ENCODE measurements around the gene MDFIC. TPM values are rescaled to one million over a fixed set of nuclear protein-coding genes. Genes with fewer than 3 reads are reported as not detected.

MDFIC gene
- total RNA-seq, 1 experiment from 2014 or later, result 13.0 TPM

- H3K27ac Mint-ChIP-seq (ENCODE audit: unreplicated experiment), result peak overlapping the region; percentile 1
- no TSS peak for BruUV-seq (replicated peaks)
- DNase-seq, result no peak
- peak overlapping the region; percentile 65 for H3K4me3 Mint-ChIP-seq (ENCODE audit: low read depth, unreplicated experiment)
- H3K9me3 Mint-ChIP-seq (ENCODE audit: low read depth, unreplicated experiment), result no peaks in the 10 kb centered on the region
- peaks cover 9% of the 10 kb centered on the region for H3K4me1 Mint-ChIP-seq (ENCODE audit: low read depth, unreplicated experiment)
- H3K27me3 Mint-ChIP-seq (ENCODE audit: unreplicated experiment), result no peaks in the 10 kb centered on the region
- intact Hi-C loops (cut with micrococcal nuclease; ENCODE audit: unreplicated experiment), result no loop called here
- CTCF ChIA-PET, result no interaction called here
- TF ChIP-seq, protein P1, sequence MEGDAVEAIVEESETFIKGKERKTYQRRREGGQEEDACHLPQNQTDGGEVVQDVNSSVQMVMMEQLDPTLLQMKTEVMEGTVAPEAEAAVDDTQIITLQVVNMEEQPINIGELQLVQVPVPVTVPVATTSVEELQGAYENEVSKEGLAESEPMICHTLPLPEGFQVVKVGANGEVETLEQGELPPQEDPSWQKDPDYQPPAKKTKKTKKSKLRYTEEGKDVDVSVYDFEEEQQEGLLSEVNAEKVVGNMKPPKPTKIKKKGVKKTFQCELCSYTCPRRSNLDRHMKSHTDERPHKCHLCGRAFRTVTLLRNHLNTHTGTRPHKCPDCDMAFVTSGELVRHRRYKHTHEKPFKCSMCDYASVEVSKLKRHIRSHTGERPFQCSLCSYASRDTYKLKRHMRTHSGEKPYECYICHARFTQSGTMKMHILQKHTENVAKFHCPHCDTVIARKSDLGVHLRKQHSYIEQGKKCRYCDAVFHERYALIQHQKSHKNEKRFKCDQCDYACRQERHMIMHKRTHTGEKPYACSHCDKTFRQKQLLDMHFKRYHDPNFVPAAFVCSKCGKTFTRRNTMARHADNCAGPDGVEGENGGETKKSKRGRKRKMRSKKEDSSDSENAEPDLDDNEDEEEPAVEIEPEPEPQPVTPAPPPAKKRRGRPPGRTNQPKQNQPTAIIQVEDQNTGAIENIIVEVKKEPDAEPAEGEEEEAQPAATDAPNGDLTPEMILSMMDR (IDR thresholded peaks at IDR 0.05; ENCODE audit: unreplicated experiment), result no peak
- H3K36me3 Mint-ChIP-seq (ENCODE audit: insufficient read depth, unreplicated experiment), result peaks cover 22% of the 10 kb centered on the region
Observed at GRCh38 chr7:114921631-114922025, 266 bp upstream of the MDFIC start.

- no peaks in the 10 kb centered on the region for H3K4me1 Mint-ChIP-seq (ENCODE audit: low read depth, unreplicated experiment)
- no peaks in the 10 kb centered on the region for H3K9me3 Mint-ChIP-seq (ENCODE audit: low read depth, unreplicated experiment)
- H3K27me3 Mint-ChIP-seq (ENCODE audit: unreplicated experiment), result no peaks in the 10 kb centered on the region
- H3K4me3 Mint-ChIP-seq (ENCODE audit: low read depth, unreplicated experiment), result peak overlapping the region; percentile 65
- TF ChIP-seq, protein P1 (IDR thresholded peaks at IDR 0.05; ENCODE audit: unreplicated experiment), result no peak
- H3K36me3 Mint-ChIP-seq (ENCODE audit: insufficient read depth, unreplicated experiment), result peaks cover 22% of the 10 kb centered on the region
- DNase-seq, result peak; percentile 24
- CTCF ChIA-PET, result interaction anchor here (1.5 kb wide), 1 partner anchor 295 kb away, joined by 3 read pairs; no protein-coding TSS in a partner anchor
- intact Hi-C loops (cut with micrococcal nuclease; ENCODE audit: unreplicated experiment), result no loop called here
- H3K27ac Mint-ChIP-seq (ENCODE audit: unreplicated experiment), result peak overlapping the region; percentile 1
- no TSS peak for BruUV-seq (replicated peaks)
Observed at GRCh38 chr7:114922652-114923402, 933 bp downstream of the MDFIC start.

DNA sequence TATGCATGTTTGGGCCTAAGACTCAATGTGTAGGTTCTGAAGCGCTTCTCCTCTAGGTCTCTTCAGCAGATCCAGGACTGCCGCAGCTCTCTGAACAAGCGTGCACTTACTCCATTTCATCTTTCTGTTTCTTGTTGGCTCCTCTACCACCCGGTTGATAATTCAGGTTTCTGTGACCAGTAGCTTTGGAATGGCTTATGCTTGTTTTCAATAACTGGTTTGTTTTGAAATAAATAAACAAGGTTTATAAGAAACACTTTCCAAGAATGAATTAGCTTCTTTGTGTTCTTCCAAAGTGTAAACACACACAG is 1.5 kb downstream of the MDFIC start:
- no TSS peak for BruUV-seq (replicated peaks)
- Mint-ChIP-seq H3K4me3 (ENCODE audit: low read depth, unreplicated experiment) (peak overlapping the region; percentile 65), H3K27me3 (ENCODE audit: unreplicated experiment) (no peaks in the 10 kb centered on the region), H3K27ac (ENCODE audit: unreplicated experiment) (no peak overlapping the region), H3K36me3 (ENCODE audit: insufficient read depth, unreplicated experiment) (peaks cover 22% of the 10 kb centered on the region), H3K4me1 (ENCODE audit: low read depth, unreplicated experiment) (no peaks in the 10 kb centered on the region), H3K9me3 (ENCODE audit: low read depth, unreplicated experiment) (no peaks in the 10 kb centered on the region)
- no peak for DNase-seq
- TF ChIP-seq, protein P1 (IDR thresholded peaks at IDR 0.05; ENCODE audit: unreplicated experiment), result no peak
- CTCF ChIA-PET, result interaction anchor here (1.5 kb wide), 1 partner anchor 294 kb away, joined by 3 read pairs; no protein-coding TSS in a partner anchor
- intact Hi-C loops (cut with micrococcal nuclease; ENCODE audit: unreplicated experiment), result no loop called here

DNA sequence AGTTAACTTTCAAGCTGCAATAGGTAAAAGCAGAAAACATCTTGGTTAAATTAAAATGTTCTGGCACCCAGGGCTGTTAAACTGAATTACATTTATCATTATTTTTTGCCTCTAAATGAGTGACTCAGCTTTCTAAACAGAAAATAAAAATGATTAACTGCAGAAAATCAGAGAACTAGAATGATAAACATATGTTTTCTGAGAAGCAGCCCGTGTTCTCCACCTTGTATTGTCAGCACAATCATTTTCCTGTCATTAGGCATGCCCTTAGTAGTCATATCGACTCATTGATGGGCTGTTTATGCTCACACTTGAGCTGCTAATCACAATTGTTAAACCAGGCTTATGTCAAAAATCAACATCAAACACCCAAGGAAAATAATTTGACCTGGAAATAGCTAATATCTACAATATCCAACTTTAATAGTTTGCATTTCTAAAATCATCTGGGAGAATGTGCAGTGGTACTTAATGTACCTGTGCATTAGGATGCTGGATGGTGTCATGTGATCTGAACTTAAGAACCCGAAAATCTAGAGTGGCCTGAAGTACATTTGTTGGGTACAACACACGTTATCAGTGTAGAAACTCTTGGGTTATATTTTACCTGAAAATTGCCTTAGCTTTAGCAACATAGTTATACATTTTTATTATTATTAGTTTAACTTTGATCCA is 2.3 kb downstream of the MDFIC start:
- Mint-ChIP-seq H3K9me3 (ENCODE audit: low read depth, unreplicated experiment) (no peaks in the 10 kb centered on the region), H3K27me3 (ENCODE audit: unreplicated experiment) (no peaks in the 10 kb centered on the region), H3K4me3 (ENCODE audit: low read depth, unreplicated experiment) (peak overlapping the region; percentile 65), H3K4me1 (ENCODE audit: low read depth, unreplicated experiment) (no peaks in the 10 kb centered on the region), H3K36me3 (ENCODE audit: insufficient read depth, unreplicated experiment) (peaks cover 22% of the 10 kb centered on the region), H3K27ac (ENCODE audit: unreplicated experiment) (no peak overlapping the region)
- intact Hi-C loops (cut with micrococcal nuclease; ENCODE audit: unreplicated experiment), result no loop called here
- TF ChIP-seq, protein P1 (IDR thresholded peaks at IDR 0.05; ENCODE audit: unreplicated experiment), result no peak
- BruUV-seq (replicated peaks), result no TSS peak
- no peak for DNase-seq
- CTCF ChIA-PET, result interaction anchor here (1.5 kb wide), 1 partner anchor 294 kb away, joined by 3 read pairs; no protein-coding TSS in a partner anchor
